GM19452 (cell line): ENCODE measurements around the gene SOD2.
A peak's percentile ranks its signal among the peaks of the same experiment; 100 is the strongest.
"Not testable (repeated sequence)": the region's sequence is repeated elsewhere in the genome, so short reads cannot be mapped to it uniquely, and the experiment has no call there.

Experiments used
- ATAC-seq: cut with Tn5 transposase; IDR thresholded peaks from one replicate; pipeline ENCODE4 v1.9.1; 2021; ENCODE audit not compliant: unreplicated experiment

Gene SOD2

DNA sequence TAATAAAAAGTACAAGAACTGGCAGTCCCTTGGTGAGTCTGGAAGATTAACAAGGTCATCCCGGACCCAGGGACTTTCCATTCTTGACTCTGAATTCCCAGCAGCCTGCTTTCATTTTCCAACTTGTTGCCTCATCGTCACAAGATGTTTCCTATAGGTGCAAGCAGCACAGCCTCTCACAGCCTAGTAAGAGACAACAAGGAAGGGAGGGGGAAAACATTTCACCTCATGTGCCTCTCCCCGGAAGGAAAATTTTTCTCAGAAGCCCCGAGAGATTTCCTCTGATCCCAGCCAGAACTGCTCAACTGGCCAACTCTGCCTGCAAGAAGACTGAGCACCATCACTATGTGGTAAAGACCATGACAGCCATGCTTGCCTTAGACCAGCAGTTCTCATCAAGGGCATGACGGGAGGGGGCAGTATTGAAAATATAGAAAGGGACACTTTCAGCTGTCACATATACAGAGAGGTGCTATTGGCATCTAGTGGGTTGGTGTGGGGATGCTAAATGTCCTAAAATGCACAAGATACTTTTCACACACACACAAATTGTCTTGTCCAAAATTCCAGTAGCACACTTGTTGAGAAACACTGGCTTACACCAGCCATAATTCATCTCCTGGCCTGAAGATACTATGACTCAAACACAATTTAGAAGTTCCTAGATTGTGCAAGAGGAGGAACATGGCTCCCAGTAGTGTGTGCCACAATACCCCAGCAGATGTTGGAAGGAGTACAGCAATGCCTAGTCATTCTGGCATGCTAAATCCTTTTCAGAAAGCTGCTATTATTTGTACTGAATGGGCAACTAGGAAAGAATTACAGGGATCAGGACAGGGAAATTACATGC, 23.4 kb upstream of the SOD2 start:
- no peak for ATAC-seq

DNA sequence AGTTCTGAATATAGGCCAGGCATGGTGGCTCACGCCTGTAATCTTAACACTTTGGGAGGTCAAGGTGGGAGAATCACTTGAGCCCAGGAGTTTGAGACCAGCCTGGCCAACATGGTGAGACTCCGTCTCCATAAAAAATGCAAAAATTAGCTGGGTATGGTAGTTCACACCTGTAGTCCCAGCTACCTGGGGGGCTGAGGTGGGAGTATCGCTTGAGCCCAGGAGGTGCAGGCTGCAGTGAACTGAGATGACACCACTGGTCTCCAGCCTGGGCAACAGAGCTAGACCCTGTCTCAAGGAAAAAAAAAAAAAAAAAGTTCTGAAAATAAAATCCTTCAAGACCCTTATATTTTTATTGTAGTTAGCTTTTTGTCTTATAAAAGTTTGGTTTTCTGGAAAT, 22.6 kb upstream of the SOD2 start:
- ATAC-seq: no peak

DNA sequence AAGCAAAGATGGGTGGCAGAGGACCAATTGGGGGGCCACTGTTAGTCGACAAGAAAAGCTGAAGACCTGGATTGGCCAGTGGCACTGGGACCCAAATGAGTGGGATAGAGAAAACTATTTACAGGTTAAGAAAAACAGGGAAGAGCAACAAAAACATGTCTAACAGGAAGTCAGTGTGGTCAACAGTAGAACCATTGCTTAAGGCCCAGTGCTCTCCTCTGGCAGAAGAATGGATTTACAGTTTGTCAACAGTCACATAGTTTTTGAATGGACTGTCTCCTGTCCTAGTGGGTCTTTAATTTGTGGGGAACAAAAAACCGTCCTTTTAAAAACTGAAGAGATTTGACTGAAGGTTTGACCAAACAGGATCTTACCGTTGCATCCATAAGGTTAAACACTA, 22.1 kb upstream of the SOD2 start:
- no peak for ATAC-seq

DNA sequence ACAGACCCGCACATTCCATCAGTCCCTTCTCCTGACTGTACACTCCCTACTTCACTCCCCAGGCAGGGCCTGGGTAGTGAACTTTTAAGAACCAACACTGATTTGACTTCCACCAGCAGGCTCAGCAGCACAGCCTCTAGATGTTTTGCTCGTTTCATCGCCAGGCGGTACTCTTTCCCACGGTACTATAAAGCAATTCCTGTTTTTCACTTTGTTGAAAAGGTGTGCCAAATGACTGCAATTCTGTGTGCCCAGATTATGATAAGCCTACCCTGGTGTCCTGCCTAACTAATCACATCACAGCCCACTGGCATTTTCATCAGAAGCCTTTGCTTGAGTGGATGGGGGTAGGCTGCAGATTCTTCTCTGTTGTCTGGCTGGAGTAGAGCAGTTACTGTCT, 21.4 kb upstream of the SOD2 start:
- no peak for ATAC-seq

DNA sequence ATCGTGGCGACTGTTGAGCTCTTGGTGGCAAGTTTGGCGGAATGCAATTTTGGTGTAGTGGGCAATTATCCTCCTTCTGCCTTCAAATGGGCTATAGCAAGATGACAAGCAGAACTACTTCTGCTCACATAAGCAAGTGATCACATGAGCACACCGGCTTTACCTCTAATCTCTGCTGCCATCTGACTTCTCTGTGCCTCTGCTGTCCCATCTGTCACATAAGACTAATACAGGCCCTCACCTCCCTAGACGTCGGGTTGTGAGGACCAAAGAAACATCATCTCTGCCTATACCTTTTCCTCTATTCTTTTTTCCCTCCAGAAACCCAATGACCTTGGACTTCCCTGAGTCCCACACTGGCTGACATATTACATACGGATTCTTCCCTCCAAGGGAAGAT, 20.9 kb upstream of the SOD2 start:
- ATAC-seq: no peak

DNA sequence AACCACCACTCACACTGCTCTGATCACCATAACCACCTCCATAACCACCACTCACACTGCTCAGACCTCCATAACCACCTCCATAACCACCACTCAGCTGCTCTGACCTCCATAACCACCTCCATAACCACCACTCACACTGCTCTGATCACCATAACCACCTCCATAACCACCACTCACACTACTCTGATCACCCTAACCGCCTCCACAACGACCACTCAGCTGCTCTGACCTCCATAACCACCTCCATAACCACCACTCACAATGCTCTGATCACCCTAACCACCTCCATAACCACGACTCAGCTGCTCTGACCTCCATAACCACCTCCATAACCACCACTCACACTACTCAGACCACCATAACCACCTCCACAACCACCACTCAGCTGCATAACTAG, 19.3 kb upstream of the SOD2 start:
- ATAC-seq: not testable (repeated sequence)

DNA sequence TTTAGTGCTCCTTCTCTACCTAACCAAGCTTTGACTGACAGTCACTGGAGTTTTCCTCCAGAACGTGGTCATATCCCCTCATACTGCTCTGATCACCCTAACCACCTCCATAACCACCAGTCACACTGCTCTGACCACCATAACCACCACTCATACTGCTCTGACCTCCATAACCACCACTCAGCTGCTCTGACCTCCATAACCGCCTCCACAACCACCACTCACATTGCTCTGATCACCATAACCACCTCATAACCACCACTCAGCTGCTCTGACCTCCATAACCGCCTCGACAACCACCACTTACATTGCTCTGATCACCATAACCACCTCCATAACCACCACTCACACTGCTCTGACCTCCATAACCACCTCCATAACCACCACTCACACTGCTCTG, 17.6 kb upstream of the SOD2 start:
- ATAC-seq: not testable (repeated sequence)

DNA sequence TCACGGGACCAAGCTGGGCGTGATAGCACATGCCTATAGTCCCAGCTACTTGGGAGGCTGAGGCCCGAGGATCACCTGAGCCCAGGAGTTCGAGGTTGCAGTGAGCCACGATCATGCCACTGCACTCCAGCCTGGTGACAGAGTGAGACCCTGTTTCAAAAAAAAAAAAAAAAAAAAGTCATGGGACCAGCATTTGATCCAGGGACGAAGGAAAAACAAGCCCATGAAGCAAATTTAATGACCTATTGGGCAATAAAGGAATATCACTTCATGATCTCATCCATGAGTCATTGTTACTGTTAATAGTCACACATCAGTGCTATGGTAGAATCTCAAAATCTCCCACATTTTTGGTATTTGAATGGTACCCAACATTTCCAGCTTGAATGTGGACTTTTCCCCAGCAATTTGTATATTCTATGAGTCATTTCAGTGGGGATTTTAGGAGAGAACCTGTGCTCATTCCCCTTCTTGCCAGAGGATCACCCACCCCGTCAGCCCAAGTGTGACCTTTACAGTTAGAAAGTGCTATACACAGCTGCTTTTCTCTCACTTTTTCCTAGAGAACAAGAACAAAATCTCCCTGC, 8.5 kb upstream of the SOD2 start:
- no peak for ATAC-seq

DNA sequence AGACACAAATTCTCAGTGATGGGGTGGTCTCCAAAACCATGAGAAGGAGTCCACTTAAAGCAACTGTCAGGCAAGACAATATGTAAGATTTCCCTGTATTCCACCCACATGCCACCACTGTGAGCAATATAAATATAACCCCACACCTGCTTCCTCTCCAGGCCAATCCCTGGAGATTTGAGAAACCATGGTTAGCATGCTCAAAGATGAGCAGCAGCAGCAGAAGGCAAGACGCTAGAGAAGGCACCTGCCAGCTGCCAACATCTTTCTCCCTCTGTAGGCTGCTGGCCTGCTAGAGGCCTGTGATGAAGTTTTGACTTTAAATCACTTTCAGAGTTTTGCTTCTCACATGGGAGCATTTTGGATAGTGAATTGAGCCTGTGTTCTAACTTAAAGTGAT, 7.9 kb upstream of the SOD2 start:
- ATAC-seq: no peak

DNA sequence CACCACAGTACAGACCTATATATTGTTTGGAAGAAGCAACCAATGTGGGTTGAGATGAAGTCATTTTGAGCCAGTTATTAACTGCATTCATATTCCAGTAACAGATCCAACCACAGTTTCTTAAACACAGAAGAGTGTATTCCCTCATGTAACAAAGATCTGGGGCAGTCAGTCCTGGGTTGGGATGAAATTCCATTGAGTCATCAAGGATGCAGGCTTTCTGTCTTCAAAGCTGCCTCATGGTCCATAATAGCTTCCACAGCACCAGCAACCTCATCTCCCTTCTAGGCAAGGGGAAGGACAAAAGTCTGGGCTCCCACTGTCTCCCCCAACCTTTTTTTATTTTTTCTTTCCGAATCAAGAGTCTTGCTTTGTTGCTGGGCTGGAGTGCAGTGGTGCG, 2.9 kb upstream of the SOD2 start:
- ATAC-seq: no peak

DNA sequence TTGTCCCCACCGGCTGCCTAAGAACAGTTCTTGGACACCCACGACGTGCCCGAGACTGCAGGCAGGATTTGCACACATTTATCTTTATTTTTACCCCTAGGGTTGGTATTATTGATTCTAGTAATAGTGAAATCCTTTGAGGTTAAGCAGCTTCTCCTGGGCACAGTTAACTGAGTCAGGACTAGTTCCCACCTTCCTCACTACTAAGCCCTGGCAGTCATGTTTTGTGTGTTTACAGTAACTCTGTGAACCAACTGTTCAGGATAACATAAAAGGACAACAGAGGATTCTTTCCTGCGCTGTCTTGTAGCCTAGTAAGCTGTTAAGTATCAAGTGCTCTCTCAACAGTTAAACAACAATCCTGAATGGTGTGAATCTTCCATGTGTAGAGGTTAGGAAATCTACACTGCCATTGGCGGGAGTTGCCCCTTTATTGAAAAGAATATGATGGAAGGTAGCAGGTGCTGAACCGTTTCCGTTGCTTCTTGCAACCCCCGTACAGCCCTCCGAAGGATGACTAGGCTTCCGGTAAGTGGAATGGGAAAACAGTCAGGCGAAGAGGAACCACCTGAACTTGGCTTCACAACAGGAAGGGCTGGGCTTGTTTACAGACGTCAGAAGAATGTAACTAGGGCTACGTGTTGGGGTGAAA, 979 bp upstream of the SOD2 start:
- no peak for ATAC-seq

DNA sequence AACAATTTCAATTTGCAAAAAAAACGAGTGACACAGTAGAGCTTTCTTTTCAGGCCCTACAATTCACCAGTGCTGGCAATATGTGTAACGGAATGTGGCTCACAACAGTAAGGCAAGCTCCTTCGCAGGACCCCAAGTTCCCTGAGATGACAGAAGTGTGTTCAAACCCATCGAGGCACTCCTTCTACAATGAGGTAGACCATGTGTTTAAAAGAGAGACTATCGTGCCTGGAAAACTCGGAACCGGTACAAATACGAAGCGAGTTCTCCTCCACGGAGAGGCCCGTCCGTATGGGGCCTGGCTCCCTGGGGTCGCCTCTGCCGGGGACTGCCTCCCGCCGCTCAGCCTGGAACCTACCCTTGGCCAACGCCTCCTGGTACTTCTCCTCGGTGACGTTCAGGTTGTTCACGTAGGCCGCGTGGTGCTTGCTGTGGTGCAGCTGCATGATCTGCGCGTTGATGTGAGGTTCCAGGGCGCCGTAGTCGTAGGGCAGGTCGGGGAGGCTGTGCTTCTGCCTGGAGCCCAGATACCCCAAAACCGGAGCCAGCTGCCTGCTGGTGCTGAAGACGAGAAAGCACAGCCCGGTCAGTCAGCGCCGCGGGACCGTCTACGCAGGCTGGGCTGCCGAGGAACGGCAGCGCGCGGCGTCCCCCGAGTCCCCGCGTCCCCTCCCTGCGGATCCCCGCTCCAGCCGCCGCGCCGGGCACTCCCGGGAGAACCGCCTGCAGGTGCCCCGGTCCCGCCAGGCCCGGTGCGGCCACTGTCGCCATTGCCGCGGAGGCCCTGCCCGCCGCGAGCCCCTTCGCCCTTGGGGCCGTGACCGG, 526 bp downstream of the SOD2 start:
- peak; percentile 40 for ATAC-seq

DNA sequence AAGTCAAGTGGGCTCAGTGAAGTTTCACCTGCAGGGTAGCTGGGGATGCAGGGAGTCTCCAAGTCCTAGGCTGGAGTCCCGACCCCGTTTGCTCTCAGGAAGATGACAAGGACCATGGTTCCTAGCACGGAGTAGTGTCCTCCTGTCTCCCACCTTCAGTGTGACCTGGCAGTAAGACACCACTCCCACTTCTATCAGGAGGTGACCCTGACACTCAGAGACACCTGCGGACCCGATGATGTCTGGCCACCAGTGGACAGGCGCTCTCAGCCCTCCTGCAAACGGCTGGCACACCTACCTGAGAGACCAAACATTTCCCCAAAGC, 1.1 kb downstream of the SOD2 start:
- no peak for ATAC-seq

DNA sequence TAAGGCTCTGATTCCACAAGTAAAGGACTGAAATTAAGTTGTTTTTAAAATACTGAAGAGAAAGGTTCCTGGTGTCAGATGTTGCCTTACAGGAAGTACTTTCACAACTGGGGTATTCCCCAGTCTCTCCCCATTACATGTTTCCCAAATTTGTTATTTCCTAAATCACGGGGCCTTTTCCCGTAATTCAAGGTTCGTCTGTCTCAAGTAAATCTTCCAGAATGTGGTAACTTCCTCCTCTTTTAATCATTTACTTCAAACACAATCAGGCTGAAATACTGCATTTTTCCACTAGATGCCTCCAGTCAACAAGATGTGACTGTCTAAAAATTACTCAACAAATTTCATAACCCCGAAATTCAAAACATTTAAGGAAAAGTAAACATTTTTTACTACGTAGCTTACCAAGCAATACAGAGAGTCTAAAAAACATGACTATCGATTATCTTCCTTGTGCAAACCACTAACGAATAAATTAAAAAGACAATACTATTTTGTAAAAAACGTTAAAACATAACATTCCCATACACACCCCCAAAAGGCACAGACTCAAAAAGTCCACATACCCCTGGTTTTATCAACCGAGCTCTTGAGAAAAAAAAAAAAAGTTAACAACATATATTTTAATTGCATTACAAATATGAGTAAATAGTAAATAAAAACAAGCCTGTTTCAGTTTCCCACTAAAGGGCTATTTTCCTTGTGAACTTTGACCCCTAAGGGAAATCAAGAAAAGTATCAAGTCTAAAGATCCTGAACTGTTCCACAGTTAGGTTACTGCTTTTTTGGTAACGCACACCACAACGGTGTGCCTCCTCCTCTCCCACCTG, 1.7 kb downstream of the SOD2 start:
- ATAC-seq: no peak

DNA sequence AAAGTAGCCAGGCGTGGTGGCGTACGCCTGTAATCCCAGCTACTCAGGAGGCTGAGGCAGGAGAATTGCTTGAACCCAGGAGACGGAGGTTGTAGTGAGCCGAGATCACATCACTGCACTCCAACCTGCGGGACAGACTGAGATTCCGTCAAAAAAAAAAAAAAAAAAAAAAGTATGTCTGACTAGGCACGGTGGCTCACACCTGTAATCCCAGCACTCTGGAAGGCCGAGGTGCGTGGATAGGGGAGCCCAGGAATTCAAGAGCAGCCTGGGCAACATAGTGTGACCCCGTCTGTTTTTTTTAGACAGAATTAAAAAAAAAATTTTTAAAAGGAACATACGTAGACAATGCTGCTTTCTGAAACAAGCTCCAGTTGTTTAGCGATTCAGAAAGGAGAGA, 2.9 kb downstream of the SOD2 start:
- not testable (repeated sequence) for ATAC-seq

DNA sequence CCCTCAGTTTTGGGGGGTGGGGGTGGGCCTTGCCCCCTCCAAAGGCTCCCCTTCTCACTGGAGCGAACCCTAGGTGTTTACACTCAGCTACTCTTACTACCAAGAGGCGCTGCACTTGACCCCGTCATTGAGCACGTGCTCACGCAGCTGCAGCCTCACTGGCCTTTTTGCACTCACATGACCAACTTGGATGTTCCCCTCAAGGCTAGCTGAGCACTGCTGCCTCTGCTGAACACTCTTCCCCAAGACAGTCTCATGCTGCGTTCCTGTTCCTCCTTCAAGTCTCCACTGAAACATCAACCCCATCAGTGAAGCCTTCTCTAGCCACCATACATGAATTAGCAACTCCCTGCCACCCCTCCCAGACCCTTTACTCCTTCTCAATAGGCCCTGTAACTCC, 4.0 kb downstream of the SOD2 start:
- ATAC-seq: no peak

DNA sequence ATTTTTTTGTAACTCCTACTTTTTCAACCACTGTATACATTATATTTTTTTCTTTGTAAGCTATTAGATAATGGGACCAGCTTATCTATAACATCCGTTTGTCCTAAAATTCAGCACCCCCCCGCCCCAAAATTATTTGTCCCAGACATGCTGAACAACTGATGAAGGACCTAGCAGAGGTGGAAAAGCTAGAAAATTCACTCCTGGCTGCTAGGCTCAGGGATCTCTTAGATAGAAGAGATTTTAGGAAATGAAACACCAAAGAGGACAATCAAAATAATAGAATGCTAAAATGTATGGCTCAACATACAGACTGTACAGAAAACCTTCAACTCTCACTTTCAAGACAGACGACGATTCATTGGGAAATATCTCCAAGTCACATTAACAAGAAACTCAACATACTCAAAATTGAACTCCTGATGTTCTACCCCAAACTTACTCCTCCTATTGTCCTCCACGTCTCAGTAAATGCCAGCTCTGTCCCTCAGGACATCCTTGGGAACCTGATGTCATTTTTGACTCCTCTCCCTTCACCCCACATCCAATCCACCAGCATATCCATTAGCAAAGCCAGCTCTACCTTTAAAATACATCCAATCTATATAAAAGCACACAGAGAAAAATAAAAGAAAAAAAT, 4.7 kb downstream of the SOD2 start:
- ATAC-seq: no peak

DNA sequence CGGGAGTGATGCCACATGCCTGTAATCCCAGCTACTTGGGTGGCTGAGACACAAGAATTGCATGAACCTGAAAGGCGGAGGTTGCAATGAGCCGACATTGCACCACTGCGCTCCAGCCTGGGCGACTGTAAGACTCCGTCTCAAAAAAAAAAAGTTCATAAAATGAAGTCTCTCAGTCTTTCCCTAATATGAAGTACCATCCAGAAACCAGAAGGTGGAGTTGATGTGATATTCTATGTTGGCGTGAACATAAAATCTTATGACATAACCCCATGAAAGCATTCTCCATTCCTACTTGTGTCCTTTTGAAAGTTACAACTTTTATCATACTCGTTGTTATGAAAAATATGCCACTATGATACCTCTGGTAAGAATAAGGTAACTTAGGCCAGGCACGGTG, 5.7 kb downstream of the SOD2 start:
- ATAC-seq: no peak

DNA sequence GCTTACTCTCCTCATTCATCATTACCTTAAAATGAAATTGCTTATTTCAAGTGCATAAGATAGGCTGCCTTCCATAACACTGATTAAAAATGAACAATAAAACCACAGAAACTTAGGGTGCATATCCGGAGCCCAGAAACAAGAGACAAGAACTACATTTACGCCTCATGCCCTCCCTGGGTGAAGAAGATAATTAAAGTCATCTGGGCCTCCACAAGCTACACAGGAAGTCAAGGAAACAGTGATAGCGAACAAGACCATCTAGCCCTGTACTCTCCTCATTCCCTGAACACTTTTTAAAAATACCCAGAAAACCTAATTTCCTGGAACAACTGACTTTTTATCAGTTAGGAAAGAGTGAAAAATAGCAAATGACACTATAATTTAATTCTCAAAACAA, 6.3 kb downstream of the SOD2 start:
- no peak for ATAC-seq

DNA sequence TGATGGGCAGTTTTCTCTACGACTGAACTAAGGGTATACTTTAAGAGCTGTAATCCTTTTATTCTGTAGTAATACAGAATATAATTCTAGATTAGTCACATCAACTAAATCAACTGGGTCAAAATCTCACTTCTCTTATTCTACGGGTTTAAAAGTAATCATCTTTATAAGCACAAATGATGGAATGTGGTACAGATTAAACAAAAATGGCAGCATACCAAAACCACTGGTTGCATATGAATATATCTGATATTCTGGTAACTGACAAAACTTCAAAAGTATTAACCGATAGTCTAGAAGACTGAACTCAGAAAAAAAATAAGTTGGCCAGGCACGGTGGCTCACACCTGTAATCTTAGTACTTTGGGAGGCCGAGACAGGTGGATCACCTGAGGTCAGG, 7.0 kb downstream of the SOD2 start:
- ATAC-seq: no peak

DNA sequence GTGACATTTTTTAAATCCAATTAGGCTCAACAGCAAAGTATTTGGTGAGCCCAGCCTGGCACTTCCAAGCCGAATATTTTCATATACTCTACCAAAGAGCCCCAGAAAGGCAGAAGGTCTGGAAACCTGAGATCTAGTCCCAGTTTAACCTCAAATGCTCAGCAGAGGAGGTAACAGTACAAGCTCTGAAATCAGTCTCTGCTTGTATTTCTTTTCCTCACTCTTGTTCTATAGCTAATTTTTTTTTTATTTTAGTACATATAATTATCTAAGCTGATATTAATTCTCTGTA, 9.1 kb downstream of the SOD2 start:
- ATAC-seq: no peak
